HG03280 (cell line): Measurements from ENCODE around the gene MED12.

ENCODE experiments used
- ATAC-seq: cut with Tn5 transposase; IDR thresholded peaks from one replicate; pipeline ENCODE4 v1.9.1; 2021; ENCODE audit warnings: mild to moderate bottlenecking, moderate library complexity; ENCODE audit not compliant: unreplicated experiment

The MED12 gene

GRCh38 chrX:71107245-71107644 is 11.2 kb upstream of the MED12 start:
- no peak for ATAC-seq

- ATAC-seq = no peak
Measured at GRCh38 chrX:71107762-71108360, 10.5 kb upstream of the MED12 start.

- no peak for ATAC-seq
Measured at GRCh38 chrX:71109051-71109450, 9.3 kb upstream of the MED12 start.

DNA sequence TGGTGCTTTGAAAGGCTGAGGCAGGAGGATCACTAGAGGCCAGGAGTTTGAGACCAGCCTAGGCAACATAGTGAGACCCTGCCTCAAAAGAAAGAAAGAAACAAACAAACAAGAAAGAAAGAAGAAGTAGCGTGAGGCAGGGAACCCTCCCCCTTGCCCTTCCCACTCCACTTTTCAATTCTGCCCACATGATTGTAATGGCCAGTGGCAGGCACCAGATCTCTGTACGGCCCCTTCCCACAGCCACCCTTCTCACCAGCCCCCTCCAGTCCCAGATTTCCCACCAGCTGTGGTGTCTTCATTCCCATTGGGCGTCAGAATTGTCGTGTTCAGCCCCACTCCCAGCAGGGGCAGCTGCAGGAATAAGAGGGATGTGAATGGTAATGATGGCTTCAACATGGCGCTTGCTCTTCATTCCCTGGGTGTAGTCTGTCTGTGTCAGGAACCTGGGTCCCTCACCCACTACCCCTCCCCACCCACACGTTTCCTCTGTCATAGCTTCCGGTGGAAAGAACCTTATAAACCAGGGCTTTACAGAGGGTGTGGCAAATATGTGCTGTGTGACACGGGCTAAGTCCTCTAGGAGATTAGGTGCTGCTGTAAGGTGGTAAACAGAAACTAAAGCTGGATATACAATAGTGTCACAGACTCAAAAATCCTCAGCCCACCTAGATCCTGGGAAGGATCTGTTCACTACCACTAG is 7.1 kb upstream of the MED12 start, which contains the start of gene IL2RG:
Gene IL2RG (minus strand): TSS at position 437 of the 703 bp plus-strand sequence. CDS start 38 bp downstream, at position 399.
- peak; percentile 93 for ATAC-seq

DNA sequence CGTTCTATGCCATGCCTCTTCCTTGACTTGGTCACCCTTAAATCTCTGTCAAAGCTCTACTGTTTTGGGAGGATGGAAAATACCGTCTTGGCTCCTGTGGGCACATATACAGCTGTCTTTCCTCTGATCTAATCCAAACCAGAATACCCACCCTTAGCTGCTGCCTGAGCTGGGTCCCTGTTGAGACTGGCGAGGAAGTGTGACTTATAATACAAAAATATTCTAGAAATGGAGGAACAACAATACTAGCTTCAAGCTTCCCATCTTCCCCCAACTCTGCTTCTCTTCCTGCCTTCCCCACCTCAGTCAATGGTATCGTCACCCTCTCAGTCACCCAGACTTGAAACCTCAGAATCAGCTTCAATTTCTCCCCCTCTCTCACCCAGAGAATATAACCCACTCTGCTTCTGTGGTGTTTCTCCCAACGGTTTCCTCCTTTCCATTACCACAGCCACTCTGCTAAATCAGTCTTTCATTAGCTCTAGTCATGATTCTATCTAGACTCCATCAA is 6.4 kb upstream of the MED12 start:
- peak; percentile 19 for ATAC-seq

GRCh38 chrX:71117358-71117757 is 1.0 kb upstream of the MED12 start:
- ATAC-seq = no peak

DNA sequence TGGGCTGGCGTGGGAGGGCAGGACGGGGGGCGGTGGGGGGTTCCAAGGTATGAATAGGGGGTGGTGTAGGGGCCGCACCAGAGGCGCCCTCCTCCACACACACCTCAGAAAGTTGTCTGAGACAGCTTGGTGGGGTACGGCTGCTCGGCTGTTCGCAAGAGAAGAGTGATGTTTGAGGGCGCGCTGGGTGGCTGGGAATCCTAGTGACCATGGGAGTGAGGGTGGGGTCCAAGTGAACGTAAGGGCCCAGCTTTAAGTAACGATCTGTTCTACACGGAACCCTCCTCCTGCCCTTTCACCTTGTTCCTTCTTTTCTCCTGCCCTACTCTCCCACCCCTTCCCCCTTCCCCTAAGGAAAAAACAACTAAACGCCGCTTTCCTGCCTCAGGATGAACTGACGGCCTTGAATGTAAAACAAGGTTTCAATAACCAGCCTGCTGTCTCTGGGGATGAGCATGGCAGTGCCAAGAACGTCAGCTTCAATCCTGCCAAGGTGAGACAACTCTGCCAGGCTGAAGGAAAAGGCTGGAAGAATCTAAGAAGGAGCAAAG is 664 bp downstream of the MED12 start:
- ATAC-seq = no peak

GRCh38 chrX:71128166-71128833 is 9.9 kb downstream of the MED12 start:
- ATAC-seq = no peak

- ATAC-seq = no peak
Measured at GRCh38 chrX:71128915-71129765, 10.7 kb downstream of the MED12 start.

GRCh38 chrX:71131510-71131909 is 13.1 kb downstream of the MED12 start:
- no peak for ATAC-seq

- ATAC-seq = no peak
Measured at GRCh38 chrX:71140440-71140839, 22.0 kb downstream of the MED12 start.

GRCh38 chrX:71143508-71143907 is 25.1 kb downstream of the MED12 start:
- no peak for ATAC-seq

GRCh38 chrX:71144651-71145050 is 26.3 kb downstream of the MED12 start, which contains the start of gene NLGN3:
TSS of gene NLGN3 (plus strand) at chrX:71144841. CDS start at chrX:71147750, 2,909 bp downstream.
- no peak for ATAC-seq

- ATAC-seq = no peak
Measured at GRCh38 chrX:71147496-71148277, 29.3 kb downstream of the MED12 start.

- ATAC-seq = no peak
Measured at GRCh38 chrX:71148278-71148663, 29.9 kb downstream of the MED12 start.

DNA sequence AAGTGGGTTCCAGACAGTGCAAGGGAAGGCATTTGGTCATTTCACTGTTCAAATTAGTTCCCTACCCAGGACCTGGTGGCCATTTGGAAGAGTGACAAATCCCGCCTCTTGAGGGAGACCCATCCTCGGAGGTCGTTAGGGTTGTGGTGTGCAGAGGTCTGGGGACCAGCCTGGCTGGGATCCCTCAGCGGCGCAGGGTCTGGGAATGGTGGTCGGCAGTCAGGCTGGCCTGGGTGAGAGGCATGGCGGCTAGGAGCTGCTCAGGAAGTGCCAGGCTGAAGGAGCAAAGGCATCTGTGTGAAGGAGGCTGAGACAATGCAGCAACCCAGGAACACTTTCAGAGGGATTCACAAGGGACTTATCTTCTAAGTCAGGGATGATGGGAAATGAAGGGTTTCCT is 33.0 kb downstream of the MED12 start:
- ATAC-seq = no peak

GRCh38 chrX:71154196-71154595 is 35.8 kb downstream of the MED12 start:
- no peak for ATAC-seq

- no peak for ATAC-seq
Measured at GRCh38 chrX:71154641-71155040, 36.2 kb downstream of the MED12 start.

- no peak for ATAC-seq
Measured at GRCh38 chrX:71158603-71159002, 40.2 kb downstream of the MED12 start.

DNA sequence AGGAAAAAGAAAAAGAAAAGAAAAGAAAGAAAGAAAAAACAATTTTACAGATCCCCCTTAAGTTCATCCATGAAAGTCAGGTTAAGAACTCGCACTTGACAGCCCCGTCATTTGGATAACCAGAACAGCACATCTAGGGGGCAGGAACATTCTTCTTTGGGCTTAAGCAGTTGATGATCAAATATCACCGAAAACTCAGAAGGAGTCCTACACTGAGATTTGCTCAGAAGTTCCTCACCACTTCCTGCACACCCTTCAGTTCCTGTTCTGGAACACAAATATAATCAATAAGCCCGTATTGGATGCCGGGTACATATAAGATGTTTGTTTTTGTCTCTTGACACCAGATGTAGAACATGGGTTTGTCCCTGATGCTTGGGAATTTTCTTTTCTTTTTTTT is 40.9 kb downstream of the MED12 start:
- ATAC-seq = no peak
